HFF-Myc (cell line): ENCODE data around the gene FRRS1.
A peak's percentile ranks its signal among the peaks of the same experiment; 100 is the strongest.

Experiments used
- DNase-seq: peaks from one replicate; pipeline ENCODE4 v3.0.0-alpha.2; 2011; ENCODE audit warnings: low read depth; ENCODE audit errors: extremely low read depth
- H3K4me3 ChIP-seq: replicated peaks from 2 replicates; pipeline ENCODE4 v1.5.1; 2011; ENCODE audit warnings: low read depth, mild to moderate bottlenecking, control low read depth, low read length
- CTCF ChIP-seq: IDR thresholded peaks from 2 replicates; pipeline ENCODE4 v1.5.1; 2012; ENCODE audit warnings: mild to moderate bottlenecking, low read depth, low read length, control low read depth; ENCODE audit errors: missing control alignments

The FRRS1 gene

GRCh38 chr1:99702221-99702620 lies 64.2 kb downstream of the FRRS1 start:
- no peak overlapping the region for H3K4me3 ChIP-seq
- no peak for TF ChIP-seq CTCF
- no peak for DNase-seq

- no peak for DNase-seq
- no peak for TF ChIP-seq CTCF
- no peak overlapping the region for H3K4me3 ChIP-seq
Observed at GRCh38 chr1:99700020-99700419, 66.4 kb downstream of the FRRS1 start.

- no peak overlapping the region for H3K4me3 ChIP-seq
- no peak for TF ChIP-seq CTCF
- DNase-seq, result no peak
Observed at GRCh38 chr1:99697580-99697979, 68.9 kb downstream of the FRRS1 start.

GRCh38 chr1:99696616-99697015 lies 69.8 kb downstream of the FRRS1 start:
- no peak for TF ChIP-seq CTCF
- DNase-seq, result no peak
- H3K4me3 ChIP-seq, result no peak overlapping the region

- no peak for DNase-seq
- no peak overlapping the region for H3K4me3 ChIP-seq
- TF ChIP-seq CTCF, result no peak
Observed at GRCh38 chr1:99691175-99691574, 75.3 kb downstream of the FRRS1 start.

- peak; percentile 72 for DNase-seq
- H3K4me3 ChIP-seq, result no peak overlapping the region
- TF ChIP-seq CTCF, result peak; percentile 62
Observed at GRCh38 chr1:99685516-99686180, 80.8 kb downstream of the FRRS1 start.

- H3K4me3 ChIP-seq, result no peak overlapping the region
- DNase-seq, result no peak
- no peak for TF ChIP-seq CTCF
Observed at GRCh38 chr1:99682291-99682751, 84.1 kb downstream of the FRRS1 start.
